Right lobe of liver (tissue), 4 donors: Measurements from ENCODE around the gene SNX21.

Experiments used
- CTCF ChIP-seq, 4 donors: fragments of 200-600 bp in 3 of 4; fragments of 450-650 bp in 1 of 4; IDR thresholded peaks; one replicate each; pipeline versions ENCODE4 v1.5.1 to v1.8.0; 2016 to 2022; ENCODE audit warnings: antibody characterized with exemption in 4 of 4, mild to moderate bottlenecking in 2 of 4
- POLR2A ChIP-seq: fragments of 450-650 bp; IDR thresholded peaks from one replicate; pipeline ENCODE4 v1.6.1; 2017; ENCODE audit warnings: antibody characterized with exemption, mild to moderate bottlenecking
- donor health status: DM: no; HTN: no; CAD: no.
- donor health status: DM: no; HTN: no; CAD: no.
- donor health status: DM: no; HTN: yes; CAD: no.

GRCh38 chr20:45878076-45878761 is 44.6 kb downstream of the SNX21 start:
- TF ChIP-seq POLR2A, result no peak
- TF ChIP-seq CTCF (IDR thresholded peaks at IDR 0.05), result no peak
